NCI-H345 treated with DMSO at 0.1 percent for 48 hours (cell line): ENCODE results near the gene STXBP4.

ENCODE experiments used
- DNase-seq: peaks from one replicate; lab custom pipeline; 2025; ENCODE audit not compliant: unreplicated experiment; lab: John Stamatoyannopoulos, UW

The STXBP4 gene

DNA sequence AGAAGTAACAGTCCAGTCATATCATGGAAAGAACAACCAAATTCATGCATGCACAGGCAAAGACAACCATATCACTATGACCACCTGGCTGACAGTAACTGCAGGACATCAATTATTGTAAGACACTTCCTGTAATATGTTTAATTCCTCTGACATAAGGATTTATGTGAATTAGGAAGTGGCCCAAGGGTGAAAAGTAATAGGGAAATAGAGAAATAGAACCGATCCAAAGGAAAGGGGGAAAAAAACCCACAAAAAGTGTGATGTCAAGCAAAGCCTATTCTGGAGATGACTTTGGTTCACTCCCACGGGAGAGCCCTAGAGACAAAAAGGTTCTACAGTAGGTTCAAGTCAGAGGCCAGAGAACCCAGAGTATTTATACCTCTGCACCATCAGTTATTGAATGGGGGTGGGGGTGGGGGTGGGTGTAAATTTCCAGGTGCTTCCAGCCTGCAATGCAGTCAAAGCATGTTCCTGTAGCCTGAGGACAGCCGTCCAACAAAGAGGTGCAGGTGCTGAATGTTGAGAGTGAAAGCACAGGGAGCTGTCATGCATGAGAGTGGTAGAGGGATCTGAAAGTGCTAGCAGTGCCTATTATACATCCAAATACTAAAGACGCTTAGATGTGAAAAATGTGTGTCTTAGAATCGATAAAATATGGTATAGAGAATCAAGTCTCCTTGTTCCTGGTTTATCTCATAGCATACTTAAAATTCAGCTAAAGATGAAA is 200.6 kb downstream of the STXBP4 start:
- no peak for DNase-seq

DNA sequence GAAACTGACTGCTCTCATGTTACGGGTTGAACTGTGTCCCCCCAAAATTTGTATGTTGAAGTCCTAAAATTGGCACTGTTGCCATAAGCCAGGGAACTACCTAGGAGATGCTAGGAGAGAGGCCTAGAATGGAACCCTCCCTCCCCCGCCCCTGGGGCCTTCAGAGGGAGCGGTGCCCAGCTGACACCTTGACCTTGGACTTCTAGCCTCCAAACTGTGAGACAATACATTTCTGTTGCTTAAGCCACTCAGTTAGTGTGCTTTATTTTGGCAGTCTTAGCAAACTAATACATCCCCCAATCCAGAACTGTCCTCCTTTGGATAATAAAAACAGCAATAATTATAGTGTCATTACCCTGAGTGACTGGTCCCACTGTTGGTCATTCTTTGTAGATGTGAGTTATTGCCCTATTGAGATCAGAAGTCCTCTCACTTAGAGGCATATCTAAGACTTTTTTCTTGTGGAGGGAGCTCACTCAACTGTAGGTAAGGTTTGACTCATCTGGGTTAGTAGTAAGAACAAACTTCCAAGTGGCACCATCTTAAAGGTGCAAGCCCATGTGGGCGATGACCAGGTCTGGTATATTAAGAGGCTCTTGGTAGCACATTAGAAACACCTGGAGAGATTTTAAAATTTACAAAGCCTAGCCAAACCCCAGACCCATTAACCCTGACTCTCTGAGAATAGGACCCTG is 203.2 kb downstream of the STXBP4 start:
- DNase-seq, result no peak

DNA sequence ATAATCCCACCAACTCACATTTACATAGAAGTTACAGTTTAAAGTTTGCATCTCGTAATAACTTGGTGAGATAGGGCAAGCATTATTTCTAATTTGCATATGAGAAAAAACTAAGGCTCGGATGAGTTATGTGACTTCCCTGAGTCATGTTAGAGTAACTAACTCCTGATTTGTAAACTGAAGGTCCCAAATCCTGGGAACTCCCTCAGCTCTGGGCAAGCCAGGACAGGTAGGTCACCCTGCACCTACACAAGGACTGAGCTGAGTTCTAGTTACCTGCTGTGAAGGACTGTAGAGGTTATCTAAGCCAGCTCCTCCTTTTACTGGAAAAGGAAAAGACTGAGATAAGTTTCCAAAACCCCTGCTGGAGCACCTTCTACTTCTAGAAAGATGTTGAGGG is 204.0 kb downstream of the STXBP4 start:
- no peak for DNase-seq

DNA sequence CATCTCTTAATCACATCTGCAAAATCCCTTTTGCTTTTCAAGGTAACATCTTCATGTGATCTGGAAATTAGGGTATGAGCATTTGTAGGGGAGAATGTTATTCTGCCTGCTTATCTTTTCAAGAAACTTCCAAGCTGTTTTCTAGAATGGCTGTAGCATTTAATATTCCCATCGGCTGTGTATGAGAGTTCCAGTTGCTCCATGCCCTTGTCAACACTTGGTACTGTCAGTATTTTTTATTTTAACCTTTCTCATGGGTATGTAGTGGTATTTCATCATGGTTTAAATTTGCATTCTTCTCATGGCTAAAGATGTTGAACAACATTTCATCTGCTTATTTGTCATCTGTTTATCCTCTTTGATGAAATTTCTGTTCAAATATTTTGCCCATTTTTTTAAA is 205.6 kb downstream of the STXBP4 start:
- no peak for DNase-seq

DNA sequence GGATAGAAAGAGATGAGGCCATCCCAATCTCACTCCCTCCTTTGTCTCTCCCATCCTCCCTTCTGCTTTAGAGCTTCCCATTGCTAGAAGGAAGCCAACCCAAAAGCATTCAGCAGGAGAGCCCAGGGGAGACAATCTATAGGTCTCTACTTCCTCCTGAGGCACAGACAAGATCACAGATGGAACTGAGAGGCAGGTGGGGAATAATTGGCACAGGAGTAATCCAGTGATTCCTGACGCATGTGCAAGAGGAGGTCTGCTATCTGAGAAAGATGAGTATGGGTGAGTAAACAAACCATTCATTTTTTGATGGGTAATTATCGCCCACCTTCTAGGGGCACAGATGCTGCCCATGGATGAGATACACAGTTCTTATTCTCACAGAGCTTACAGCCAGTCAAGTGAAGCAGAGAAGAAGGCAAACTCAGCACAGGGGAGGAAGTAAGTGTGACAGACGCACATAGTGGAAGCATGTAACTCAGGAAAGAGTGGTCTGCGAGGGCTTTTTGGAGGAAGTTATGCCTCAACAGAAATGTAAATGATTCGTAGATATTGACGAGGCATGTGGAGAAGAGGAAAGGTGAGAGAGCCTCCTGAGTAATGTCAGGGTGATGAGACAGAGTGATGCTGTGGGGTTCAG is 207.3 kb downstream of the STXBP4 start:
- no peak for DNase-seq

DNA sequence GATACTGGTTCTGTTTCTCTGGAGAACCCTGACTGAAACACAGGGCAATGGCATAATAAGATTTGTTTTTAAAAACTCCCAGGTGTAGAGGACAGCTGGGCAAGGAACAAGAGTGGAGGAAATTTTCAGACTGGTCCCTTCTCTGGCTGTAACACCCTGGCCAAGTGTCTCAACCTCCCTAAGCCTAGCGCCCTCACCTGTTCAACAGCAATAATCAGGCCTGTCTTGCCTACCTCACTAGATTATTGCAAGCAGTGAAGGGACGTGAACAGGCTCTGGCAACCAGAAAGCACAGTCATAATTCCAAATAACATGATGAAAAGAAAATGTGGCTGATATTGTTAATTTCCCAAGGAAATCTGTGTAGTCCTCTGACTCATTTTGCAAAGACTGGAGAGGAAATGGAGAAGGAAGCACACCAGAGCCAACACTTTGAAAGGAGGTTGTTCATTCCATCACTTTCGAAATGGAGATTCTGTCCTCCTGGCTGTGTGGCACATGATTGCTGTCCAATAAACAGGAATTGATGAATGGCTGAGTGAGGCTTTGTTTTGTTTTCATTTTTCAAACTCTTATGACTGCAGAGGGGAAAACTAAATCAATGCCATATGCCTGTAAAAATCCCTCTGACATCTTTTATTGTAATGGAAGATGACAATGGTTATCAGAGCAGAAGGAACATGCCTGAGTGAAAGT is 208.7 kb downstream of the STXBP4 start:
- no peak for DNase-seq

DNA sequence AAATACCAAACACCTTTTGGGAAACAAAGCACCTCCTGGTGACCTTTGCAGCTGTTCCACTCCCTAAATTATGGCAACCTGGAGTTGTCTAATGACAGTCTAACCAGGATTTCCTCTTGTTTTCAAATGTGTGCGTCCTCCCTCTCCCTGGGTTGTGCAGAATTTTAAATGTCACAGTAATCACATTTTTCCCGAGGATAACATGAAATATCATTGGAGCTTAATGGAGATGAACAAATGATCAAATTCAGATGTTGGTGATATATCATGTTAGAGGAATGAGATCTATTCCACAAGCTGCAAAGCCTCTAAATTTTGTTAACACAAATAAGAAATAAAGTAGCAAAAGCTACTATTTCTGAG is 209.3 kb downstream of the STXBP4 start:
- DNase-seq, result no peak

DNA sequence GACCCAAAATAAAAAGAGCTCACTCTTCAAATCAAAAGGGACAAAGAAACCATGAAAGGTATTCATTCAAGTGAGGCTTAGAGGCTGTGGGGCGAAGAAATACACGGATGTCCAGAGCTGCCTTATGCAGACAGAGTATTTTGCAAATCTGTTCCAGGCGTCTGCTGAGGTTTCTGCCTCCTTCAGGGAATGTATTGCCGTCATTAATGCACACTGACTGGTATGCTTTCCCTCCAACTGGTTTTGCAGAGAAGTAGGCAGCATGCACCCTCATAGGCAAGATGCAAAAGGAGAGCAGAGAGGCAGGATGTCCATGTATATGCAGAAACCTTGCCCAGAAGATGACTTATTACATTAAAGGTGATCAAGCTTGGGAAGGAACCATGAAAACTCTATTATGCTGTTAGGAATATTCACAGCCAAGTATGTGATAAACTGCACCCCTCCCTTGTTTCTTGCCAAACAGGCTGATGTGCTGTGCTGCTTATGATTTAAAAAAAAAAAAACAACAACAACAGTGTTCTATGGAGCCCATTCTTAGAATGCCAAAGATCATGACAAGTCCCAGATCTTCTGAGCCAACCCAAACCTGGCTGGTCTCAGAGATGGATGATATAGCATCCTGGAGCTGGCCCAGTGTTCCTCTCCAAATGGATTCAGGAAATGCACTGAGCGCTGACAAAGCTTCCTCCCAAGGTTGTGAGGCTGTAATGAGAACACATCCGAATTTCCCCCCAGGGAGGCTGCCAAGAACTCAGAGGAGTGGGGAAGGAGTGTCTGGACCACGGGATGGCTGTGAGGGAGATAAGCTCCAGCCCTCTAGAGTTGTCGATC is 218.6 kb downstream of the STXBP4 start:
- DNase-seq, result no peak

DNA sequence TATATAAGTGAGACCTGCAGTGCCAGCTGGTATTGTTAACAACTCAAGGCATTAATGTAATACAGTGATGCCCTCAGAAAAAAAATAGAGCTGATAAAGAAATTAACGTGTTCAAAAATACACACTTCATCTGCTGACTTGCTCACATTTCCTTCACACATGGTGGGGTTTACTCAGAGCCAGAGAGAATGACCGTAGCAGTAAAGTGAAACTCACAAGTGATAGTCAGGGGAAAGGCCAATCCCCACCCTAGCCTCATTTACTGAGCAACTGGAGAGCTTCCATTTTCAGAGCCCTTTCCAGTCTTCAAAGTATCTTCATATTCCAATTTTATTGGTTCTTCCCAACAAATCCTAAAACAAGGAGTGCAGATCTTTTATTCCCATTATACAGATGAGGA is 222.2 kb downstream of the STXBP4 start:
- no peak for DNase-seq

DNA sequence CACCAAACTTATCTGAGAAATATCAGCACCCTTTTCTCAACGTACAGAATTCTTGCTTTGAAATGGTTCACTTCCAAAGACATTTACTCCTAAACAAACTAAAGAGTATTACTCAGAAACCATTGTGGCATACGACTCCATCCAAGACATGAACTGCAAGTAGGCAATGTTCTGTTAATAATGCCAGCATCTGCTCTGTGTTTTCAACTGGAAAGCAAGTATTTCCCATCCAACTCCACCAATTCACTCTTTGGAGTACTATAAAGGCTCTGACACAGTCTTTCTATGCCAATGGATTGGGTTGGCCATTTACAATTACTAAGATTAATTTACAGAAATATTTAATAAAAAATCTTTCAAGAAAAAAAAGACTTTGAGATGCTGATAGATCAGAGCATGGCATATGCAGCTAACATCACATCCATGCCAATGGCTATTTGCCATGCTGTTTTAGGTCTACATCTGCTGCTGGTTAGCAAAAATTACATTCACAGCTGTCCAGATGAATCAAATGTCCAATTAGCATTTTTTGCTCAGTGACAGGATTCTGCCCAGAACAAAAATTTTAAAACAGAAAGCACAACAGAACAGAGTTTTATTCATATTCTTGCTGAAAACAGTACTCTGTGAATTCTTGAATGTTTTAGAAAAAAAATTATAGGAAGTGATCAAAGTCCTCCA is 230.3 kb downstream of the STXBP4 start:
- DNase-seq, result no peak

DNA sequence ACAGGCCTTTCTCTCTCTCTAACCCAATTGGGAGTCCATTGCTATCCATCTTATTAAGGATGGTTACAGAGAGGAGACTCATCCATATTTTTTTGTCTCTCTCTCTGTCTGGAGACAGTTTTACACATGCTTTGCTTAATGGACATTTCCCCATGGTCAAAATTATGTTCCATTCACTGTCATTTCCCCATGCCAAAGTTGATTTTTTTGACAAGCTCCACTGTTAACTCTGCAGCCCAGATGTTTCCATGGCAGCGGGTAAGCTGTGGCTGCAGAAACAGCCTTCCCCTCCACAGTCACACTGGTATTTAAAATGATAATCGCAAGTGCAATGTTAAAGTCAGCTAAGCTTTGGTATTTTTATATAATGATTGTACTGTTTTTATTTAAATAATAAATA is 232.3 kb downstream of the STXBP4 start:
- no peak for DNase-seq

DNA sequence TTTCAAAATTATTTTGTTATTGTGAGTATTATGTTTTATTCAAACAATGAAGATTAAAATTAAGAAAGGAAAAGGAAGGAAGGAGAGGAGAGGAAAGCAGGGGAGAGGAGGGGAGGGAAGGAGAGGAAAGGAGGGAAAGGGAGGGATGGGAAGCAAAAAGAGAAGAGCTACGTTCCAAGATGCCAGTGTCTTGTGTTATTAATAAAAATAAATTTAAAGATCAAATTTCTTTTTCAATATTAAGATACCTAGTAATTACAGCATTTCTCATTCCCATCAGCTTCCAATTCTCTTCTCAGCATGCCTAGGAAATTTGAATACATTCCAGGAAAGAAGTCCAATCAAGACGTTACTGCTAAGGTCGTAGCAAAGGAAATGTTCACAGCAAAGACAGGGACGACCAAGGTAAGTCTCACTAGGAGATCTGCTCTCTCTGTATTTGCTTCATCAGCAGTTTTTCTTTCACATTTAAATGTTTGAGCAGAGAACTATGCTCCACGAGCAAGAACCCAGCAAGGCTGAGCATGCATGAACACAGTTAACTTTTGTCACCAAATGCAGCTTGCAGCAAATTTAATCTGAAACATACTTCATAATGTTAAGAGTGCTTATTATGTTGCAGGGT is 232.9 kb downstream of the STXBP4 start:
- DNase-seq, result no peak

DNA sequence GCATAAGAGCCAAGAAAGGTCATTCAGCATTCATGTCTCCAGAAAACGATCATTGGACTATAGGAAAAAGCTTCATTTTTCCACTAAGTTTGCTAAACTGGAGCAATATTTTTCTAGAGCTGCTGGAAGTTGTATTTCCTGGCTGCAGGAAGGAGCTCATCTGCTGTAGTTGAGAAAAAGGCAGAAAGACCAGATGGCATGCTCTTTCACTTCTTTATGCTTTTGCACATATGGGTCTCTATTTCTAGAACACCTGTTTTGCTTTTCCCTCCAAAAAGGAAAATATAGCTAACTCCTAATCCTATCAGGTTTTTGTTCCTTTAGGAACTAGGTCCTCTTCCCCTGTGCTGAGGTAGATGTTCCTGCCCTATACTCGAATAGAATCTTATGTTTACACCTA is 234.3 kb downstream of the STXBP4 start:
- no peak for DNase-seq

DNA sequence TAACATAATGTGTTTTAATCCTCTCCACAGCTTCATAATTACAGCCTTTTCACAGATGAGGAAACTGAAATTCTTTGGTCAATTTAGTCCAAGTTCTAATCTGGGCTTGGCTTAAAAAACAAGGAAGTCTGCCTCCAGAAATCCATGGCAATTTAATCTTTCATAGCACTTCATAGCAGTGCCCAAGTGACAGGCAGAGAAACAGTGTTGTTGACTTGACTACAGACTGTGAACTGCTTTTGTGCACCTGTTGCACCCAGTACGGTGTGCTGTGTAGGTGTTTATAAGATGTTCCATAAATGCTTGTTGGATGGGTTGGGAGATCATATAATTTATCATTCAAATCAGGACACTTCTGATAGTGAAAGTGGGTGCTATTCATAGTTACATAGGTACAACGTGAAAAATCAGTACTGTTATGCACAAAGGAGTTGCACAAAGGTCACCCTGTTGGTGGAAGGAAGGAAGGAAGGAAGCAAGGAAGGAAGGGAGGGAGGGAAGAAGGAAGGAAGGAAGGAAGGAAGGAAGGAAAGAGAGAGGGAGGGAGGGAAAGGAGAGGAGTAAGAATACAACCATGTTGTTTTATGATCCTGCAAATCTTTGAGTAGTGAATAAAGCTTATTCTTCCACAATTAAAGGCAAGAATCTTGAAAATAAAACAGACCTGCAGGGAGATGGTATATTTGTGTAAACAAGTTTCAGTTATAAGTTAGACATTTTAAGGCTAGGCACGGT is 239.7 kb downstream of the STXBP4 start:
- DNase-seq, result no peak

DNA sequence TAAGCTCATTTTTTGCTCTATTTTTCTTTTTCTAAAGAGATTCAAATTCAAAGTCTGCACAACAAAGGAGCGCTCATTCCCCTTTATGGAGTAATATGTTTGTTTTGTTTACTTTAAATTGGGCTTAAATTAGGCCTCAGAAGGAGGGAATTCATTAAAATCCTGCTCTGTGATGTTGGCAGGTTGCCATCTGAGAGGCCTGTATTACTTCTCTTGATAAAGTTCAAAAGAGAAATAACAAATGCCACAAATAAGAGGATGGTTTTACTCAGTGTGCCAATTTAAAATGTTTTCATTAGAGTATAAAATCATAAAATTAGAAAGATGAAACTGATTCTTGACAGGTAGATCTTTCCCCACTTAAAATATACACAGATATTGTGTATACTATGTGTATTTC is 241.7 kb downstream of the STXBP4 start:
- DNase-seq, result no peak

DNA sequence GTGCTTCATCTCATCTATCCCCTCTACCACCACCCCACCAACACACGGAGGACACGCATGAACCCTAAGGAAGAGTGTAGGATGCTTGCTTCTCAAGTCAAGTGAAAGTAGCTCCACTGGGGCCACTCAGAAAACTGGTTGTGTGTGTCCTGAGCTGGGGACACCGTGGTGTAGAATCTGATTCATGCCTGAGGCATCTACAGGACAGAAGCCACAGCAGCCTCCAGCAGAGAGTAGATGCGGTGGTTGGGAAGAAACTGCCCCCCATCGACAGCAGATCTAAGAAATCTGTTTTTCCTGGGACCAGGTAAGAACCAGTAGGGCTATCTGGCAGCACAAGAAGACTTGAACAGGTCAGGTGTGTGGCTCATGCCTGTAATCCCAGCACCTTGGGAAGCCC is 244.3 kb downstream of the STXBP4 start:
- DNase-seq, result no peak

DNA sequence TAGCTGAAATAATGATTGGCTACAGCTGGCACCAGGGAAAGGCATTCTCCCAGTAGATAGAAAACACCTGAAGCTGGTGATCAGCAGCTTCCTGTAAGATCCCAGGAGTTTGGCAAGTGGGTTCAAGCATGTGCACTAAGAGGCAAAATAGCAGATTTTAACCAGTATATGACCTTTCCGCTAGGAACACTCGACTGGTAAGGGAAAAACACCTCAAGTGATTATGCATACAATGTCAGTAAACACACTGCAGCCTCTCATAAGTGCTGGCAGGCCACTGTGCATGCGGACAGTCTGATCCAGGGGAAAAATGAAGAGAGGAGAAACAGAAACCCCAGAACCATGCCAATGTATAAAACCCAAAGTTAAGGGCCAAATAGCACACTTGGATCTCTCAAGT is 247.1 kb downstream of the STXBP4 start:
- DNase-seq, result no peak

DNA sequence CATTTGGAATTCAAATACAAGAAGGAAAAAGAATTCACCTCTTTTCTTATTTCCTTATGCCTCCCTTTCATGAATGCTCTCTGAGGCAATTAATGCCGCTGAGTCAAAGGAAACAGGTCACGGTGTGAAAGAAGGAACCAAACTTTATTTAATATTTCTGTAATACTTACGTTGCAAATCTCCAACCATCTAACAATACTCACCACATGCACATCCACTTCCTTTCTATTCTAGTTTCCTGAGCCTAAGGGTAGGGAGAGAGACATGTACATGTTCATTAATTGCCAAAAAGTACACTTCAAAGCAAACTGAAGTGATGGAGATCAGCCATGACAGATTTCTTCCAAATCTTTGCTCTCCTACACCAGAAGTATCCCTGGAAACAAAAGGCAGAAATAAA is 248.3 kb downstream of the STXBP4 start:
- no peak for DNase-seq

DNA sequence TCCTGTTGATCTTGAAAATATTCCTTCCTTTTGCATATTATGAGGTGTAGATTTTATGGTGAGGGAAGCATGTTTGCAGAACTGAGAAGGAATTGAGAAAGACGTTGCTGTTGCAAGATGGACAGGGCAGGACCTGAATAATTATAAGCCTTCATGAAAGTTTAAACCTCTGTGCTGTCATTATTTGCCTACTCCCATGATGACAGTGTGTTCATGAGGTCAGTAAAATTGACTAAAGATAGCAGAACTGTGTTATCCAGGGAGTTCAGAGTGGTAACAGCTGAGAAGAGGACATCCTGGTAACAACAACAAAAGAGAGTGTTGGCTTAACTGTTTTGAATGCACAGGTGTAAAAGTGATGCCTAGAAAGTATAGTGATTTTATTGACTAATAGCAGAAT is 250.9 kb downstream of the STXBP4 start:
- DNase-seq, result no peak
